NCI-H1930 (cell line): ENCODE data around the gene PRPF18.
"Not testable (repeated sequence)": the region's sequence is repeated elsewhere in the genome, so short reads cannot be mapped to it uniquely, and the experiment has no call there.

Experiments used
- DNase-seq, 2 experiments: peaks; one replicate each; lab custom pipeline; 2025; lab: John Stamatoyannopoulos, UW

The PRPF18 gene

GRCh38 chr10:13586676-13587355 is at the start of gene PRPF18:
Gene PRPF18, plus strand, starts transcription at chr10:13586965. Its CDS starts 122 bp downstream, at chr10:13587087.
- DNase-seq: peak; percentile 41 to 76

GRCh38 chr10:13537985-13538384 is 48.8 kb upstream of the PRPF18 start:
- not testable (repeated sequence) for DNase-seq

- DNase-seq: no peak
Measured at GRCh38 chr10:13542533-13542932, 44.2 kb upstream of the PRPF18 start.

- no peak for DNase-seq
Measured at GRCh38 chr10:13550802-13551201, 36.0 kb upstream of the PRPF18 start.

GRCh38 chr10:13555884-13556510 is 30.8 kb upstream of the PRPF18 start:
- no peak for DNase-seq

GRCh38 chr10:13559124-13559700 is 27.6 kb upstream of the PRPF18 start:
- DNase-seq: no peak

GRCh38 chr10:13560597-13560996 is 26.2 kb upstream of the PRPF18 start:
- DNase-seq: no peak

- DNase-seq: no peak
Measured at GRCh38 chr10:13563481-13564445, 23.0 kb upstream of the PRPF18 start.

- no peak for DNase-seq
Measured at GRCh38 chr10:13564576-13564975, 22.2 kb upstream of the PRPF18 start.

- DNase-seq: no peak
Measured at GRCh38 chr10:13567030-13567429, 19.7 kb upstream of the PRPF18 start.

GRCh38 chr10:13571541-13571940 is 15.2 kb upstream of the PRPF18 start:
- DNase-seq: no peak

- DNase-seq: no peak
Measured at GRCh38 chr10:13573960-13574359, 12.8 kb upstream of the PRPF18 start.

GRCh38 chr10:13585195-13585751 is 1.5 kb upstream of the PRPF18 start:
- no peak for DNase-seq

GRCh38 chr10:13585943-13586342 is 822 bp upstream of the PRPF18 start:
- no peak for DNase-seq

GRCh38 chr10:13587391-13587790 is 626 bp downstream of the PRPF18 start:
- no peak for DNase-seq

- DNase-seq: no peak
Measured at GRCh38 chr10:13589316-13589715, 2.6 kb downstream of the PRPF18 start.

GRCh38 chr10:13590886-13591285 is 4.1 kb downstream of the PRPF18 start:
- no peak for DNase-seq

- no peak for DNase-seq
Measured at GRCh38 chr10:13592306-13592705, 5.5 kb downstream of the PRPF18 start.

GRCh38 chr10:13593535-13593934 is 6.8 kb downstream of the PRPF18 start:
- DNase-seq: no peak

GRCh38 chr10:13594641-13595040 is 7.9 kb downstream of the PRPF18 start:
- no peak for DNase-seq

- no peak for DNase-seq
Measured at GRCh38 chr10:13597909-13598308, 11.1 kb downstream of the PRPF18 start.
